ENCODE data around the gene ST6GAL1. TPM values are rescaled to one million over a fixed set of nuclear protein-coding genes. Genes with fewer than 3 reads are reported as not detected.
"Not testable (repeated sequence)": the region's sequence is repeated elsewhere in the genome, so short reads cannot be mapped to it uniquely, and the experiment has no call there.

Gene ST6GAL1
- total and polyA plus RNA-seq, 2 of the 13 experiments (the other 11 are each of a cell fraction or from before 2014, with no cell fraction given), result 79.9 to 164 TPM

DNA sequence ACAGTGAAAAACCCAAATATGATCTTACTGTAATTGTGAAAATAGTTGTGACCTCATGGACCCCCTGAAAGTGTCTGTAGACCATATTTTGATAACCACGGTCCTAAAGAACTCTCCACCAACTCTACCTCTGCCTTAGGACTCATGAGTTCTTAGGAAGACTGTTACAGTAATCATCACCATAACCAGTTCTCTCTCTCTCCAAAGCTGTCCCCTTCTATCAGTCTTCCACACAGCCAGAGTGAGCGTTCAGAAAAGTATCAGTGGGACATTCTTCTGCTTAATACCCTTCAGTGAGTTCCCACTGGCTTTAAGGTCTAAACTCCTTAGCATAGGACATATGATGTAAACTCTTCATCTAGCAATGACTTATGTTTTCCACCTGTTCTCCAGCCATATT is 27.6 kb upstream of the ST6GAL1 start:
- H3K4me1 ChIP-seq (ENCODE audit: insufficient read depth, low read length), result peaks cover 21% of the 10 kb centered on the region
- ATAC-seq, result no peak

DNA sequence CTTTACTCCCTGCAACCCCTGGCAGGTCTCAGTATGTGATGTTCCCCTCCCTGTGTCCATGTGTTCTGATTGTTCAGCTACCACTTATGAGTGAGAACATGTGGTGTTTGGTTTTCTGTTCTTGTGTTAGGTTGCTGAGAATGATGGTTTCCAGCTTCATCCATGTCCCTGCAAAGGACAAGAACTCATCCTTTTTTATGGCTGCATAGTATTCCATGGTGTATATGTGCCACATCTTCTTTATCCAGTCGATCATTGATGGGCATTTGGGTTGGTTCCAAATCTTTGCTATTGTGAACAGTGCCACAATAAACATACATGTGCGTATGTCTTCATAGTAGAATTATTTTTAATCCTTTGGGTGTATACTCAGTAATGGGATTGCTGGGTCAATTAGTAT is 26.6 kb upstream of the ST6GAL1 start:
- H3K27me3 ChIP-seq (ENCODE audit: control insufficient read depth in 1 of 2, insufficient read depth in 2 of 2, low read length in 2 of 2); ATAC-seq; POLR2A ChIA-PET; H3K36me3 ChIP-seq (replicated peaks in 1 of 2; ENCODE audit: control insufficient read depth in 1 of 2, insufficient read depth in 2 of 2, low read length in 2 of 2); in situ Hi-C loops (cut with HindIII; ENCODE audit: extremely low pct_ligation_motif_present, low pct_unique_long_range_greater_than_20kb); H3K9ac ChIP-seq (ENCODE audit: insufficient read depth, low read depth, low read length); H3K4me3 ChIP-seq (replicated peaks in 1 of 3; ENCODE audit: insufficient read depth in 1 of 3, low read depth in 2 of 3, low read length in 3 of 3); H4K20me1 ChIP-seq (ENCODE audit: insufficient read depth, low read length); H3K79me2 ChIP-seq (ENCODE audit: insufficient read depth, low read length); intact Hi-C loops (cut with micrococcal nuclease; ENCODE audit: unreplicated experiment); CTCF ChIA-PET (ENCODE audit: low intra/inter-chr PET ratio, low total read pairs); H3K9me3 ChIP-seq (ENCODE audit: low read length); FAIRE-seq; H2AFZ ChIP-seq (ENCODE audit: low read length); H3K4me2 ChIP-seq (ENCODE audit: low read depth, low read length); BruUV-seq (replicated peaks); H3K27ac ChIP-seq (ENCODE audit: extremely low read length, insufficient read depth, low read length); DNase-seq (ENCODE audit: low spot score): not testable (repeated sequence)
- H3K4me1 ChIP-seq (ENCODE audit: insufficient read depth, low read length), result peaks cover 31% of the 10 kb centered on the region
- WGBS (ENCODE audit: low lambda C conversion rate), result 95% methylated on average over 2 of the region's 2 CpGs

More for the DNA sequence above, 27.6 kb upstream of the ST6GAL1 start:
- TF ChIP-seq, protein P1, sequence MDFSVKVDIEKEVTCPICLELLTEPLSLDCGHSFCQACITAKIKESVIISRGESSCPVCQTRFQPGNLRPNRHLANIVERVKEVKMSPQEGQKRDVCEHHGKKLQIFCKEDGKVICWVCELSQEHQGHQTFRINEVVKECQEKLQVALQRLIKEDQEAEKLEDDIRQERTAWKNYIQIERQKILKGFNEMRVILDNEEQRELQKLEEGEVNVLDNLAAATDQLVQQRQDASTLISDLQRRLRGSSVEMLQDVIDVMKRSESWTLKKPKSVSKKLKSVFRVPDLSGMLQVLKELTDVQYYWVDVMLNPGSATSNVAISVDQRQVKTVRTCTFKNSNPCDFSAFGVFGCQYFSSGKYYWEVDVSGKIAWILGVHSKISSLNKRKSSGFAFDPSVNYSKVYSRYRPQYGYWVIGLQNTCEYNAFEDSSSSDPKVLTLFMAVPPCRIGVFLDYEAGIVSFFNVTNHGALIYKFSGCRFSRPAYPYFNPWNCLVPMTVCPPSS (IDR thresholded peaks at IDR 0.05), result no peak
- no peak for TF ChIP-seq KDM5A (IDR thresholded peaks at IDR 0.05; ENCODE audit: borderline replicate concordance, low read length)
- no peaks in the 10 kb centered on the region for H4K20me1 ChIP-seq (ENCODE audit: insufficient read depth, low read length)
- in situ Hi-C loops (cut with HindIII; ENCODE audit: extremely low pct_ligation_motif_present, low pct_unique_long_range_greater_than_20kb) (no loop called here), intact Hi-C loops (cut with micrococcal nuclease; ENCODE audit: unreplicated experiment) (no loop called here)
- no peak overlapping the region for H2AFZ ChIP-seq (ENCODE audit: low read length)
- no peak overlapping the region for H3K4me2 ChIP-seq (ENCODE audit: low read depth, low read length)
- H3K9me3 ChIP-seq (ENCODE audit: low read length), result no peaks in the 10 kb centered on the region
- ChIA-PET CTCF (ENCODE audit: low intra/inter-chr PET ratio, low total read pairs) (no interaction called here), POLR2A (no interaction called here)
- no peaks in the 10 kb centered on the region for H3K79me2 ChIP-seq (ENCODE audit: insufficient read depth, low read length)
- DNase-seq (ENCODE audit: low spot score) (no peak), FAIRE-seq (no peak)
- WGBS (ENCODE audit: low lambda C conversion rate), result 63% methylated on average over 2 of the region's 2 CpGs
- no peaks in the 10 kb centered on the region; a peak in 1 of 5 replicates for H3K27me3 ChIP-seq (ENCODE audit: control insufficient read depth in 1 of 2, insufficient read depth in 2 of 2, low read length in 2 of 2)
- H3K4me3 ChIP-seq (replicated peaks in 1 of 3; ENCODE audit: insufficient read depth in 1 of 3, low read depth in 2 of 3, low read length in 3 of 3), result no peak overlapping the region
- BruUV-seq (replicated peaks), result no TSS peak
- no peak overlapping the region for H3K27ac ChIP-seq (ENCODE audit: extremely low read length, insufficient read depth, low read length)
- no peaks in the 10 kb centered on the region for H3K36me3 ChIP-seq (replicated peaks in 1 of 2; ENCODE audit: control insufficient read depth in 1 of 2, insufficient read depth in 2 of 2, low read length in 2 of 2)
- H3K9ac ChIP-seq (ENCODE audit: insufficient read depth, low read depth, low read length), result no peak overlapping the region

Data from HepG2 (cell line).